HG03342 (cell line): ENCODE measurements around the gene ARID2.
A peak's percentile ranks its signal among the peaks of the same experiment; 100 is the strongest.

Experiments used
- ATAC-seq: cut with Tn5 transposase; IDR thresholded peaks from one replicate; pipeline ENCODE4 v1.9.1; 2021; ENCODE audit warnings: mild to moderate bottlenecking, moderate library complexity; ENCODE audit not compliant: unreplicated experiment

Gene ARID2, protein sequence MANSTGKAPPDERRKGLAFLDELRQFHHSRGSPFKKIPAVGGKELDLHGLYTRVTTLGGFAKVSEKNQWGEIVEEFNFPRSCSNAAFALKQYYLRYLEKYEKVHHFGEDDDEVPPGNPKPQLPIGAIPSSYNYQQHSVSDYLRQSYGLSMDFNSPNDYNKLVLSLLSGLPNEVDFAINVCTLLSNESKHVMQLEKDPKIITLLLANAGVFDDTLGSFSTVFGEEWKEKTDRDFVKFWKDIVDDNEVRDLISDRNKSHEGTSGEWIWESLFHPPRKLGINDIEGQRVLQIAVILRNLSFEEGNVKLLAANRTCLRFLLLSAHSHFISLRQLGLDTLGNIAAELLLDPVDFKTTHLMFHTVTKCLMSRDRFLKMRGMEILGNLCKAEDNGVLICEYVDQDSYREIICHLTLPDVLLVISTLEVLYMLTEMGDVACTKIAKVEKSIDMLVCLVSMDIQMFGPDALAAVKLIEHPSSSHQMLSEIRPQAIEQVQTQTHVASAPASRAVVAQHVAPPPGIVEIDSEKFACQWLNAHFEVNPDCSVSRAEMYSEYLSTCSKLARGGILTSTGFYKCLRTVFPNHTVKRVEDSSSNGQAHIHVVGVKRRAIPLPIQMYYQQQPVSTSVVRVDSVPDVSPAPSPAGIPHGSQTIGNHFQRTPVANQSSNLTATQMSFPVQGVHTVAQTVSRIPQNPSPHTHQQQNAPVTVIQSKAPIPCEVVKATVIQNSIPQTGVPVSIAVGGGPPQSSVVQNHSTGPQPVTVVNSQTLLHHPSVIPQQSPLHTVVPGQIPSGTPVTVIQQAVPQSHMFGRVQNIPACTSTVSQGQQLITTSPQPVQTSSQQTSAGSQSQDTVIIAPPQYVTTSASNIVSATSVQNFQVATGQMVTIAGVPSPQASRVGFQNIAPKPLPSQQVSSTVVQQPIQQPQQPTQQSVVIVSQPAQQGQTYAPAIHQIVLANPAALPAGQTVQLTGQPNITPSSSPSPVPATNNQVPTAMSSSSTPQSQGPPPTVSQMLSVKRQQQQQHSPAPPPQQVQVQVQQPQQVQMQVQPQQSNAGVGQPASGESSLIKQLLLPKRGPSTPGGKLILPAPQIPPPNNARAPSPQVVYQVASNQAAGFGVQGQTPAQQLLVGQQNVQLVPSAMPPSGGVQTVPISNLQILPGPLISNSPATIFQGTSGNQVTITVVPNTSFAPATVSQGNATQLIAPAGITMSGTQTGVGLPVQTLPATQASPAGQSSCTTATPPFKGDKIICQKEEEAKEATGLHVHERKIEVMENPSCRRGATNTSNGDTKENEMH (N-terminal part only)

DNA sequence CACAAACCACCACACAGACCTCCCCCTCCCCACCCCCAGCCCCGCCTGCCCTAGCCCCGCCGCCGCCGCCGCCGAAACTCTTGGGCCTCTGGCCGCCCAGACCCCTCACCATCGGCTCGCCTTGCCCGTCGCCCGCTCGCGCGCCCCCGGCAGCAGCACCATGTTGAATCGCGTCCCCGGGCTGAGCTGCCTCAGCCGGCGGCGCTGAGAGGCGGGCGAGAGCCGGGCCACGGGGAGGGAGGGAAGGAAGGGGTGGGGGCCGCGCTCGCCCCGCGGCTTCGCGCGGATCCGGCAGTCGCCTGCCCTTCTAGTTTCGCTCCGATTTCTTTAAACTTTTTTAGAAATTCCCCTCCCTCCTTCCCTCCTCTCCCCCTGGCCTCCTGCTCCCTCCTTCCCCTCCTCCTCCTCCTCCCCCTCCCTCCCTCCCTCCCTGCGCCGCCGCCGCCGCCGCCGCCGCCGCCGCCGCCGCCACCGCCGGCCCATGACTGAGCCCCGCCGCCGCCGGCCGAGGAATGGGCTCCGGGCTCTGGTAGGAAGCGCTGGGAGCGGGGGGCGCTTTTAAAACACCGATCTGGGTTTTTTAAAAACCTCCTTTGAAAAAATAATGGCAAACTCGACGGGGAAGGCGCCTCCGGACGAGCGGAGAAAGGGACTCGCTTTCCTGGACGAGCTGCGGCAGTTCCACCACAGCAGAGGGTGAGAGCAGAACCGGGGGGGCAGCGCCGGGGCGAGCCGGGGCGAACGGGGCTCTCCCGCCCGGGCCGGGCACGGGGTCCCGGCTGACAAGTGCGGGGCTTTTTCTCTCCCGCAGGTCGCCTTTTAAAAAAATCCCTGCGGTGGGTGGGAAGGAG is at the start of gene ARID2:
Gene ARID2 (plus strand): TSS at position 474 of the 851 bp plus-strand sequence. CDS start 131 bp downstream, at position 605.
- peak; percentile 8 for ATAC-seq

DNA sequence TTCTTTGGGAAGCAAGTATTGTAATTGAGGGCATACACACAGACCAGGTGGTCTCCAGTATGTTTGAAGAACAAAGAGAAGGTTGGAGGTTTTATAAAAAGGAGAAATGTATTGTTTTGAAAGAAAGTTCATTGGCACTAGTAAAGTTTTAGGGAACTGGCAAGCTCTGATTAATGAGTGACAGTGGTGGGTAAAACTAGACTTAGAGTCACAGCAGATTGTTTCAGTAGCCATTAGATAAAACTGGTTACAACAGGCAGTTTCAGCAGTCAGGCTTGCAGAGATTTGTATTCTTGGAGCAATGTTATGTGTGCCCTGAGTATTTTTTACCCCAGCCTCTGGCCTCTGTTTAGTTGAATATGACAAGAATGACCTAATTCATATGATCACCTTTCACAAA is 49.1 kb upstream of the ARID2 start:
- ATAC-seq, result no peak

DNA sequence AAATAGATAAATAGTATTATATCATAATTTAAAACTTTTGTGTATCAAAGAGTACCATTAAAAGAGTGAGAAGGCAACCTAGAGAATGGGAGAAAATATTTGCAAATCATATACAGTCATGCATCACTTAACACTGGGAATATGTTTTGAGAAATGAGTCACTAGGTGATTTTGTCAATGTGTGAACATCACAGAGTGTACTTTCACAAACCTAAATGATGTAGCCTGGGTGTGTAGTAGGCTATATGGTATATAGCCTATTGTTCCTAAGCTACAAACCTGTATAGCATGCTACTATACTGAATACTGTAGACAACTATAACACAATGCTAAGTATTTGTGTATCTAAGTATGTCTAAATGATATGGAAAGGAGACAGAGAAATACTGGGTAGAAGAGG is 48.0 kb upstream of the ARID2 start:
- no peak for ATAC-seq

DNA sequence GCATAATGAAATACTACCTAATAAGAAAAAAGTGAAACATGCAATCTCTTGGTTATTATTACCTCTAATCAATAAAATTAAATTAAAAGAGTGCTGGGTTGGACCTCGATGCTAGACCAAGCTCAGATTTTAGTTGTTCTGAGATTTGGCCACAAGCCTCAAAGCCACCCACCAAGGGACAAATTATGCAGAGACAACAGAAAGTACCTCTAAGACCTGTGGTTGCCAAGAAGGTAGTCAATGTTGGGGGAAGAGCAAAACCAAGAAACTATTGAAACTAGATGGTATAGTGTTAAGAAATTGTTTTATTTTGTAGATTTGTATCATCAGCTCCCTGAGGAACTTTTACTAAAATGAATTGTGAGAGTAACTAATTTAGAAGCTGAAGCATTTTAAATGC is 43.8 kb upstream of the ARID2 start:
- no peak for ATAC-seq

DNA sequence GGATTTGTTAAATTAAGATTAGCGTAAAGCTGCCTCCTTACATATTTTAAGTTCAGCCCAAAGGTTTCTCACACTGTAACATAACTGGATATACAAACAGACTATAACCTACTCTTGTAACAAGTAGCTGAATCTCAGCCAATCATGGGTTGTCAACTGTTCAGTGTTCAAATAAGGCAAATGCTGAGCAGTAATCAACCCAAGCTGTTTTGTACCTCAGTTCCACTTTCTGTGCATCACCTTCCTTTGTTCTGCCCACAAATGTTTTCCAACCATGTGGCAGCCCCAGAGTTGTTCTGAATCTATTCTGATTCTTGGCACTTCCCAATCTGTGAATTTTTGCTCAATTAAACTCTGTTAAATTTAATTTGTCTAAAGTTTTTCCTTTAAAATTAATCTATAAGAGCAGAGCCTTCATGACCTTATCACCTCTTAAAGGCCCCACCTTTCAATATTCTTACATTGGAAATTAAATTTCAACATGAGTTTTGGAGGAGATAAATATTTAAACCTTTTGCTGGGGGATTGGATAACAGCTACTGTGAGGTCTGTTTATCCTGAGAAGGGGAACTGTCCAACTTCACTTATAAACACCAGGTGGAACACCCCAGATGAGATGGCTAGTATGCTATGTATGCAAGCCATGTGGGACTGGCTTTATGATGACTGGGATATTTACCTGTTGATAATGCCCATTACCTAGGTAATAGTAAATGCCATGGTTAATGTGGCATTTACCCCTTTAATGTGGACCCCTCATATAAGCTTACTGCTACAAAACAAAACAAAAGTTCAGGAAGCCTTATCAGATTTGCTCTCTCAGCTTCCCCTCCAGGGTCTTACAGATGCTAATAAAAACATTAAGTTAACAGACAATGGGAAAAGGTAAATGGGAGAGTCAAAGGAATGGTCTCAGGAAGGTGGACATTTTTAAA is 42.2 kb upstream of the ARID2 start:
- ATAC-seq, result no peak

DNA sequence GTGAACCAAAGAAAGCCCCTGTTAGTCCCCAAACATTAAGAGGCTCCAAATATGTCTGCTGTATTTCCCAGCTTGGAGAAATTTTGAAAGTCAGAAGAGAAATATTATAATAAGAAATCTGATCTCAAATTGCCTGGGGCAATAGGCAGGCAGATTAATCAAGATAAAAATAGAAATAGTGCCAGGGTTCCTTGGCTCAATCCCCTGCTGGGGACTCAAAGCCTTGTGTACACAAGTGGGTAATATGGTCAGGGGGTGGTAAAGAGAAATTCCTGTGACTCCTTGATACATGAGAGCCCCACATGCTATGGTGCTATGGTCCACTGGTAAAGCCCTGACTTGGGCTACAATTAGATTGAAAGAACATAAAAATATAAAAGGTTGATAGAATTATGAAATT is 41.3 kb upstream of the ARID2 start:
- no peak for ATAC-seq

DNA sequence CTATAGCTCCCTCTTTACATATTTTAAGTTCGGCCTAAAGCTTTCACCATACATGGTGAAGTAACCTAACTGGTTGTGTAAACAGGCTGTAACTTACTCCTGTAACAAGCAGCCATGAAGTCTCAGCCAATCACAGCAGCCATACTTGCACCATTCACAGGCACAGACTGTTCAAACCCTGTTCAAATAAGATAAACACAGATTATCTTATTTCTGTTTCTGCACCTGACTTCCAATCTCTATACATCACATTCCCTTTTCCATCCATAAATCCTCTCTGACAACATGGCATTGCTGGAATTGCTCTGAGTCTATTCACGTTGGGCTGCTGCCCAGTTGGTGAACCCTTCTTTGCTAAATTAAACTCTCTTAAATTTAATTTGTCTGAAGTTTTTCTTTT is 34.5 kb upstream of the ARID2 start:
- ATAC-seq, result no peak

DNA sequence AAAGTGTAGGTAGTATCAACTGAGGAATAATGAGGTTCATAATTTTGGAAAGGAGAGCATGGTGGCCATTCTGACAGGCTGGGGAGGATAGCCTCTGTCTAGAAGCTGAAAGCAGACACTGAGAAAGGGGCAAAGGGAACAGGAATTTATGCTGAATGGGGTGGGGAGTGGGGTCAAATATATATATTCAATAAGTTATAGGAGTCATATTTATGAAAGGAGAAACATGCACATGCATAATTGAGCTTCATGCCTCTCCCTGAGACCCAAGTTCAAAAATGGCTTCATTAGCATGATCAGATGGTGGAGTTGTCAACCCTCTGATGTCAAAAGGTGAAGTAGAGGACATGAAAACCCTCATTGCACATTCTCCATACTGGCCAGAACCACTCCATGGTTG is 33.9 kb upstream of the ARID2 start:
- no peak for ATAC-seq

DNA sequence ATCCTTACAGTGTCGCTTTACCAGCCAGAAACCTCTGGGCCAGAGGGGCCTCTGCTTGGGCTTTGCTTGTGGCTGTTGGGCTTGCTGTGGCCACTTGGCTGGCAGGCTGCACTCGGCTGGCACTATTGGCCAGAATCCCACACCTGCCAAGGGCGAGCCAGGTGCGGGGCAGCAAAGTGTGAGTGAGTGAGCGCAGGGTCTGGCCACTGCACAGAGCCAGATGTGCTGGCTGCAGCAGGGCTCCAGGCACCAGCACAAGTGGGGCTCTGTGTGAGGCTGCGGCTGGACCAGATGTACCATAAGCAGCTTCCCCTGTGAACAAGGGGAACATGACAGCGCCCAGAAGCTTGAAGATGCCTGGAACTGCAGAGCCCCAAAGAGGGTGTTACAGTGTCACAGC is 33.5 kb upstream of the ARID2 start:
- ATAC-seq, result no peak

DNA sequence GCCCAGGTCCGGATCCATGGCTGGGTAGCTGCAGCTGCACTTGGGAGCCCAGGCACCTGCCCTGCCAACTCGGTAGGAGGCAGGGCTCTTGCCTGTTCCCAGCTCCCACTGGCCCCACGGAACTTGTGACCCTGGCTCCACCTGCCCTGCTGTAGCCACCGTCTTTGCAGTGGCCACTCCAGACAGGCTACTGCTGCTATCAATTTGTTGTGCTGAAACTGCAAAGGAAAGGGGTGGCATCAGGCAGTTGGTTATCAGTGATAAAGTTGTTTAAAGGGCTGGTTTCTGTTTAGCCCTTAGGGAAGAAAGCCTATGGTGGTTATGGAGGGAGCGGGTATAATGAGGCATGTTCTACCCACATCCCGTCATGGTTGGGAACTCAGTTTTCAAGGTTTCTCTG is 32.1 kb upstream of the ARID2 start:
- ATAC-seq, result no peak

DNA sequence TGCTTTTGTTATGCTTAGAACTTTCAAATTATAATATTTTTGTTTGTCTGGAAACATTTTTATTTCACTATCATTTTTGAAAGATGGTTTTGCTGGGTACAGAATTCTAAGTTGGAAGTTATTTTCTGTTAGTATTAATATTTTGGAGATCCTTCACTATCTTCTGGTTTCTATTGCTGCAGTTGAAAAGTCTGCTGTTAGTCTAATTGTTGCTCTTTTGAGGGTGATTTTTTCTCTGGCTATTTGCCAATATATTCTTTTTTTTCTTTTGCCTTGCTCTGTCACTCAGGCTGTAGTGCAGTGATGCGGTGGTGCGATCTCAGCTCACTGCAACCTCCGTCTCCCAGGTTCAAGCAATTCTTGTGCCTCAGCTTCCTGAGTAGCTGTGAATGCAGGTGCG is 28.2 kb upstream of the ARID2 start:
- no peak for ATAC-seq

DNA sequence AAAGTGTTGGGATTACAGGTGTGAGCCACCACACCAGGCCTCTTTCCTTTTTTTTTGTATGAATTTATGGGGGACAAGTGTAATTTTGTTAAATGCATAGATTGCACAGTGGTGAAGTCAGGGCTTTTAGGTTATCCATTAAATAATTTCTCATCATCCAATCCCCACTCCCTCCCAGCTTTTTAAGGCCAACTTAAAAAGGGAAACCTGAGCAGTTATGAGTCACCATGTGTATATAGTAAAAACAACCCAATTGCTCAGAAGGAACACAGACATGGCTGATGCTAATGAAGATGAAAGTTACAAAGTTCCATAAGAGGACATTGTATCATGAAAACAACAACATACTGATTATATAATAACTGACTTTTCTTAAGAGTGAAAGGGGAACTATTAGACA is 25.6 kb upstream of the ARID2 start:
- ATAC-seq, result no peak

DNA sequence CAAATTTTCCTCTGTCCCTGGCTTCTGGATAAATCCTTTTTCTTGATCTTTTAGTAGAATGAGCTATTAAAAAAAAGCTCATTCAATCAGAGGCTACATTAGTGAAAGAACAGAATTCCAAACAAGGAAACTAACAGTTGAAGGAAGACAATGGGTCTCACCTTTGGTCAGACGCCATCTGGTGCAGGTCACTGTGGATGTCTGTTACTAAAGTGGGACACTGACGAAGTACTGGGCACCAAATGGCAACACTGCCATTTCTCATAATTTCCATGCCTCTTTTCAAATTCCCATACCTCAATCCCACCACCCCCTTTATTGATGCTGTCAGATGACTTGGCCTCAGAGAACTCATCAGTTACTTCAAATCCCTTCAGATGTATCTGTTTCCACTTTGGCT is 24.5 kb upstream of the ARID2 start:
- no peak for ATAC-seq

DNA sequence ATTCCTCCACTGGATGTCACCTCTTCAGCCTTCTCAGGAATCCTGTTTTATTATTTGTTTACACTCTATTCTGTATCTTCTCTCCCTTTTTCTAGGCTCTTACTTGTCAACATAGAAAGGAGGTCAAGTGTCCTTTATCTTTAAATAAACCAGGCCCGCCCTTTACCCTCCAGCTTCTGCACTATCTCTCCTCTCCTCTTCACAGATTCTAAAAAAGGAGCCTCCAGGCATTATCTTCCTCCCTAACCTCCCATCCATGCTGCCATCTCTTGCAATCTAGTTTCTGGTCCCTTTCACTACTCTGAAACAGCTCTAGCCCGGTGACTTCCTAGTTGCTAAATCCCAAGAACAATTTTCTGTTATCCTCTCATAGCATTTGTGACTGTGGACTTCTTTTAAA is 24.1 kb upstream of the ARID2 start:
- no peak for ATAC-seq

DNA sequence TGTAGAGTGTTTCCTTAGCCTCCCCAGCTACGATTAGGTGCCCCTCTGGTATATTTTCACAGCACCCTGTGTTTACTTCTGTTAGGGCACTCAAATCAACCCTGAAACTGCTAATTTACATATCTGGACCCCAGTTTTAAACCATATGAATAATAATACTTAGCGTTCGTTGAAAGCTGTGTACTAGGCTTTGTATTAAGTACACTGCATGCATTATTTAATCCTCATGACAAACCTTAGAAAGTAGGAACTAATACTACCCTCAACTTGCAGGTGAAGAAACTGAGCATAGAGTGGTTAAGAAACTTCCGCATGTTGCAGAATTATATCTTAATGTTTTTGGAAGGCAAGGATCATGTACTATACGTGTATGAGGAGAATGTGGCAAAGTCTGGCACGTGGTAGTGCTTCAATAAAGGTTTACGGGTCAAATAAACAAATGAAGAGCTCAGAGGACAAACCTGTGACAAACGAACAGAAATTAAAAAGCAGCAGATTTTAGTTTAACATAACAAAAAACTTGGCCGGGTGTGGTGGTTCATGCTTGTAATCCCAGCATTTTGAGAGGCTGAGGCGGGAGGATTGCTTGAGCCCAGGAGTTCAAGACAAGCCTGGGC is 22.2 kb upstream of the ARID2 start:
- ATAC-seq, result no peak

DNA sequence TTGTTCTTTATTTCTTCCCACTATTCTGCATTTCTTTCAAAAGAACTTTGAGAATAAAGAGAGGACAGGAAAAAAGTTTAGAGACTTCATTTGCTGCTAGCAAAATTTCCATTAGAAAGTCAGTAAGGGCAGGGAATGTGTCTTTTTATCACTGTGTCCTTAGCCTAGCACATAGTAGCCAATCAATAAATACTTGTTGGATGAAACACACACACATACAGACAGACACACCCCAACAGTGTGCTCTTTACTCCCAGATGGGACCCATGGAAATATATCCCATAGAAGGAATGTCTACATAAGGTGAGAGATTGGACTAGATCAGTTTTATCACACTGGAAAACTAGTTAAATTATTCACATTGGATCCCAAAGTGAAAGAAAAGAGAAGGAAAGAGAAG is 21.1 kb upstream of the ARID2 start:
- ATAC-seq, result no peak

DNA sequence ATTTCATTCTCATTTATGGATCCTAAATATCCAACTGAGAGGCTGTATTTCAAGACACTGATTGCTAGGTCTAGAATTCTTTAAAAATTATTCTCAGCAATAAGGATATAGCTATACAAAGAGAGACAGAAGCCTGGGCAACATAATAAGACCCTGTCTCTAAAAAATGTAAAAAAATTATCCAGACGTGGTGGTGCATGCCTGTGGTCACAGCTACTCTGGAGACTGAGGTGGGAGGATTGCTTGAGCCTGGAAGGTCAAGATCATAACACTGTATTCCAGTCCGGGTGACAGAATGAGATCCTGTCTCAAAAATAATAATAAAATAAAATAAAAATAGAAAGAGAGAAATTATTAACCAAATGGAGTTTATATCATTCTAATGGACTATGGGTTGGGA is 20.6 kb upstream of the ARID2 start:
- no peak for ATAC-seq

DNA sequence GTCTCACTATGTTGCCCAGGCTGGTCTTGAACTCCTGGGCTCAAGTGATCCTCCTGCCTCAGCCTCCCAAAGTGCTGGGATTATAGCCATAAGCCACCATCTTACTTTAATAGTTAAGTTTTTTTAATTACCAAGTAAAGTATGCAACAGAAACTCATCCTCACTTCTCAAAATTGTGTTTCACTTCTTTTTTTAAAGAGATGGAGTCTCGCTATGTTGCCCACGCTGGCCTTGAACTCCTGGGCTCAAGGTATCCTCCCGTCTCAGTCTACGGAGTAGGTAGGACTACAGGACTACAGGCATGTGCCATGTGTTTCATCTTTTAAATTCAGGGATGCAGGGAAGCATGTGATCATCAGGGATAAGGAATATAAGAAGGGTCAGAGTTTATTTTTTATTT is 17.2 kb upstream of the ARID2 start:
- no peak for ATAC-seq

DNA sequence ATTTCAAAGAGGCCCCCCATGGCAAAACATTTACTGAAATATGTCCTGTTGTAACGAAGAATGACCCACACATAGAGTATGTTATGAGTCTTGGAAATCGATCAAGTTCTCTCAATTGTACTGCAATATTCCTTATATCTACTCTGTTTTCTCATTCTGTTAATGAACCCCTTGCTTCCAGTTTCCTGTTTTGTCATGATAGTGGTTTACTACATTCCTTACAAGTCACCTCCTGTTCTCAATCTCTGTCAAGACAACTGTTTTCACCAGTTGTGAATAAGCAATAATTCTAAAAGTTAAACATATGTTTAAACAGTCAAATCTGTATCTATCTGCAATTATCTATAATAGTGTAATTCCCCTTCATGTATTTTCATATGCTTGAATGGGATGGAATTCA is 16.4 kb upstream of the ARID2 start:
- ATAC-seq, result no peak
